OCI-LY7 (cell line): Measurements from ENCODE around the gene PCDHB13. TPM values are rescaled to one million over a fixed set of nuclear protein-coding genes. Genes with fewer than 3 reads are reported as not detected.
"Not testable (repeated sequence)": the region's sequence is repeated elsewhere in the genome, so short reads cannot be mapped to it uniquely, and the experiment has no call there.

Experiments
- BruUV-seq: library from RNA; stranded (reverse); fragments of 400-500 nt; replicated peaks from 2 replicates; lab custom pipeline; 2021; lab: Mats Ljungman, UMichigan
- CTCF ChIA-PET: fragments of 300-600 bp; sonication (Branson Sonifier 250); formaldehyde crosslinking; loops from one replicate; lab custom pipeline; 2022; ENCODE audit warnings: antibody characterized with exemption; ENCODE audit not compliant: unreplicated experiment; lab: Charles Lee
- POLR2A ChIA-PET: fragments of 300-600 bp; sonication (Branson Sonifier 250); formaldehyde crosslinking; loops from one replicate; lab custom pipeline; 2022; ENCODE audit warnings: antibody characterized with exemption; lab: Charles Lee
- DNase-seq: peaks from one replicate; pipeline ENCODE4 v3.0.0-alpha.2; 2015; ENCODE audit warnings: low spot score
- H2AFZ ChIP-seq: fragments of 200-600 bp; sonication (generic), shearing (Covaris generic); 2 replicates; pipeline ENCODE4 v1.6.1; 2014; ENCODE audit warnings: mild to moderate bottlenecking, antibody characterized with exemption, low read length, moderate library complexity
- H3K27ac ChIP-seq: fragments of 200-600 bp; sonication (generic); 2 replicates; pipeline ENCODE4 v1.5.1; 2014; ENCODE audit warnings: mixed run types, low read depth, mild to moderate bottlenecking, moderate library complexity, low read length, inconsistent platforms; ENCODE audit not compliant: poor library complexity, severe bottlenecking
- H3K36me3 ChIP-seq: fragments of 200-600 bp; sonication (generic); 2 replicates; pipeline ENCODE4 v1.6.1; 2014; ENCODE audit warnings: mild to moderate bottlenecking, antibody characterized with exemption, low read length, moderate library complexity, mixed read lengths; ENCODE audit not compliant: insufficient read depth
- H3K4me1 ChIP-seq: fragments of 200-600 bp; sonication (generic); 2 replicates; pipeline ENCODE4 v1.5.1; 2014; ENCODE audit warnings: mild to moderate bottlenecking, low read length; ENCODE audit not compliant: insufficient read depth, poor library complexity, severe bottlenecking
- H3K4me2 ChIP-seq: fragments of 200-600 bp; sonication (generic); 2 replicates; pipeline ENCODE4 v1.6.1; 2014; ENCODE audit warnings: mild to moderate bottlenecking, low read length
- H3K4me3 ChIP-seq: fragments of 200-600 bp; sonication (generic); 2 replicates; pipeline ENCODE4 v1.5.1; 2014; ENCODE audit warnings: mild to moderate bottlenecking, low read depth, low read length; ENCODE audit not compliant: poor library complexity, severe bottlenecking
- H3K79me2 ChIP-seq: fragments of 200-600 bp; sonication (generic); 2 replicates; pipeline ENCODE4 v1.6.1; 2016; ENCODE audit warnings: low read depth, mild to moderate bottlenecking, low read length, moderate library complexity, mixed read lengths; ENCODE audit not compliant: insufficient read depth
- H3K9me2 ChIP-seq: fragments of 200-600 bp; sonication (generic); 2 replicates; pipeline ENCODE4 v1.6.1; 2016; ENCODE audit warnings: mild to moderate bottlenecking, low read length, mixed read lengths; ENCODE audit not compliant: insufficient read depth
- H3K9me3 ChIP-seq: fragments of 200-600 bp; sonication (generic); 2 replicates; pipeline ENCODE4 v1.6.1; 2014; ENCODE audit warnings: mild to moderate bottlenecking, mixed run types, low read length, mixed read lengths
- H4K20me1 ChIP-seq: fragments of 200-600 bp; sonication (generic); 2 replicates; pipeline ENCODE4 v1.6.1; 2014; ENCODE audit warnings: mild to moderate bottlenecking, antibody characterized with exemption, low read length, moderate library complexity, mixed read lengths; ENCODE audit not compliant: insufficient read depth
- CTCF ChIP-seq: fragments of 200-600 bp; sonication (generic); conservative IDR thresholded peaks from 2 replicates; pipeline ENCODE4 v1.5.1; 2014; ENCODE audit warnings: mild to moderate bottlenecking, antibody characterized with exemption, low read length, moderate library complexity, mixed read lengths
- EZH2phosphoT487 ChIP-seq: fragments of 200-600 bp; sonication (generic); IDR thresholded peaks from 2 replicates; pipeline ENCODE4 v1.6.1; 2018; ENCODE audit warnings: low read depth, borderline replicate concordance, mild to moderate bottlenecking, mixed run types, antibody characterized with exemption, low read length, moderate library complexity, mixed read lengths
- intact Hi-C: fragments of 100-400 bp; cut with micrococcal nuclease; formaldehyde crosslinking; loops from one replicate; pipeline ENCODE4 v1.10.0; 2022; ENCODE audit not compliant: unreplicated experiment
- total RNA-seq, 2 experiments: library from RNA; depleted of rRNA in 1 of 2; stranded (reverse); fragments of >200 nt in 1 of 2; shearing (Covaris generic) in 1 of 2; gene quantifications; 2 replicates each; pipeline ENCODE4 v1.2.3, GENCODE V29; 2014 to 2022

PCDHB13 gene
- total RNA-seq, 2 experiments from 2014 or later, result 0.22 TPM; not detected in 1

- no peaks in the 10 kb centered on the region for H3K9me2 ChIP-seq
- H3K4me3 ChIP-seq, result no peak within 1 kb of the TSS
- peak; percentile 75 for TF ChIP-seq CTCF
- TF ChIP-seq EZH2phosphoT487, result no peak
- no peaks in the 10 kb centered on the region for H4K20me1 ChIP-seq
- CTCF ChIA-PET, result no interaction called here
- no peaks in the 10 kb centered on the region for H3K79me2 ChIP-seq
- peaks cover 9% of the 10 kb centered on the region for H3K9me3 ChIP-seq
- H2AFZ ChIP-seq, result no peak within 1 kb of the TSS
- no peak within 1 kb of the TSS for H3K27ac ChIP-seq
- no peaks in the 10 kb centered on the region for H3K36me3 ChIP-seq
- no TSS peak for BruUV-seq
- POLR2A ChIA-PET, result interaction anchor here (0.5 to 0.7 kb wide), 2 partner anchors 1319 to 1906 kb away, joined by 3 to 4 read pairs; no protein-coding TSS in a partner anchor
- DNase-seq, result peak; percentile 18
- no peaks in the 10 kb centered on the region for H3K4me1 ChIP-seq
- intact Hi-C loops, result loop anchor here (10.0 kb wide), 1 partner anchor 155 kb away; the partner anchor contains the start of genes PCDHGA4, PCDHGB1 and PCDHGB2
- H3K4me2 ChIP-seq, result no peak within 1 kb of the TSS
Observed at GRCh38 chr5:141199359-141200235, 14.1 kb upstream of the PCDHB13 start, which contains the start of gene PCDHB11. TSS of gene PCDHB11 (plus strand) at chr5:141199627. CDS start at chr5:141199775, 148 bp downstream.

- DNase-seq, POLR2A ChIA-PET, H3K36me3 ChIP-seq, BruUV-seq, H3K9me3 ChIP-seq, H3K4me1 ChIP-seq, H3K9me2 ChIP-seq, H3K27ac ChIP-seq, H4K20me1 ChIP-seq, H3K4me3 ChIP-seq, H3K4me2 ChIP-seq, H2AFZ ChIP-seq, H3K79me2 ChIP-seq, CTCF ChIA-PET, intact Hi-C loops: not testable (repeated sequence)
Observed at GRCh38 chr5:141201126-141201525, 12.6 kb upstream of the PCDHB13 start.

GRCh38 chr5:141201646-141202045 lies 12.1 kb upstream of the PCDHB13 start:
- intact Hi-C loops, CTCF ChIA-PET, BruUV-seq: not testable (repeated sequence)

More at GRCh38 chr5:141201646-141202045, 12.1 kb upstream of the PCDHB13 start:
- POLR2A ChIA-PET, result interaction anchor here (0.7 kb wide), 4 partner anchors 17 to 1570 kb away, joined by 3 to 4 read pairs (median 4); no protein-coding TSS in a partner anchor
- not testable (repeated sequence) for H3K79me2 ChIP-seq, H2AFZ ChIP-seq, H3K4me1 ChIP-seq, H3K27ac ChIP-seq, H4K20me1 ChIP-seq, H3K36me3 ChIP-seq, H3K9me2 ChIP-seq, DNase-seq, H3K9me3 ChIP-seq, H3K4me3 ChIP-seq, H3K4me2 ChIP-seq
